KMS-11 (cell line): Measurements from ENCODE around the gene EBLN2.

Experiments used
- H2AFZ ChIP-seq: fragments of 200-600 bp; sonication (generic); 2 replicates; pipeline ENCODE4 v1.6.1; 2016; ENCODE audit warnings: antibody characterized with exemption, mixed run types, low read depth
- H3K27ac ChIP-seq: fragments of 200-600 bp; sonication (generic); 2 replicates; pipeline ENCODE4 v1.6.1; 2016; ENCODE audit warnings: mild to moderate bottlenecking, mixed run types
- H3K27me3 ChIP-seq: fragments of 200-600 bp; sonication (generic); 2 replicates; pipeline ENCODE4 v1.6.1; 2017; ENCODE audit warnings: mild to moderate bottlenecking, low read depth, mixed run types, moderate library complexity; ENCODE audit not compliant: insufficient read depth
- H3K36me3 ChIP-seq: fragments of 200-600 bp; sonication (generic); 2 replicates; pipeline ENCODE4 v1.6.1; 2017; ENCODE audit warnings: mild to moderate bottlenecking, mixed run types; ENCODE audit not compliant: insufficient read depth
- H3K4me1 ChIP-seq: fragments of 200-600 bp; sonication (generic); 2 replicates; pipeline ENCODE4 v1.6.1; 2016; ENCODE audit warnings: mild to moderate bottlenecking, low read depth, mixed run types; ENCODE audit not compliant: poor library complexity, severe bottlenecking
- H3K4me2 ChIP-seq: fragments of 200-600 bp; sonication (generic); 2 replicates; pipeline ENCODE4 v1.7.0; 2016; ENCODE audit warnings: mild to moderate bottlenecking, mixed run types
- H3K4me3 ChIP-seq: fragments of 200-600 bp; sonication (generic); IDR thresholded peaks from 2 replicates; pipeline ENCODE4 v1.6.1; 2017; ENCODE audit warnings: low read depth, low read length, mixed read lengths; ENCODE audit not compliant: insufficient read depth
- H3K79me2 ChIP-seq: fragments of 200-600 bp; sonication (generic); 2 replicates; pipeline ENCODE4 v1.6.1; 2016; ENCODE audit warnings: low read depth, mixed run types; ENCODE audit not compliant: insufficient read depth
- H3K9ac ChIP-seq: fragments of 200-600 bp; sonication (generic); 2 replicates; pipeline ENCODE4 v1.6.1; 2016; ENCODE audit warnings: mild to moderate bottlenecking, mixed run types
- H4K20me1 ChIP-seq: fragments of 200-600 bp; sonication (generic); 2 replicates; pipeline ENCODE4 v1.6.1; 2016; ENCODE audit warnings: mild to moderate bottlenecking, mixed run types; ENCODE audit not compliant: insufficient read depth
- CTCF ChIP-seq: fragments of 200-600 bp; sonication (generic); conservative IDR thresholded peaks from 2 replicates; pipeline ENCODE4 v1.6.1; 2017; ENCODE audit warnings: low read depth, mild to moderate bottlenecking, antibody characterized with exemption, low read length, moderate library complexity, mixed read lengths

Gene EBLN2

DNA sequence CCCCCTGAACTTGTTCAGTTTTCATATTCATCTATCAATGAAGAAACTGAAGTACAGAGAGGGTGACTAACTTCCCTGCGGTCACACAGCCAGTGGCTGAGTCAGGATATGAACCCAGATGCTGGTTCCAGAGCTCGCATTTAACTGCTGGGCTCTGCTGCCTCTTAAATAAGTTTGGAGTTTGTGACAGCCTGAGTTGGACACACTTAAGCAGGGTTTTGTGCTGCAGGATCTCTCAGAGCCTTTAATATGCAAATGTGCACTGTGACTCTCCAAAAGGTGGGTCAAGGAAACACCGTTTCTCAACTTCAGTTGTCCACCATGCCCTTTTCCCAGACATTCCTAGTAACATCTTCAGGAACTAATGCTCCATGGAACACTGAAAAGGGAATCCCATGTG, 45.8 kb downstream of the EBLN2 start:
- Histone ChIP-seq H3K27me3 (no peaks in the 10 kb centered on the region), H3K4me3 (no peak overlapping the region), H2AFZ (no peak overlapping the region), H3K79me2 (no peaks in the 10 kb centered on the region), H3K9ac (no peak overlapping the region), H4K20me1 (no peaks in the 10 kb centered on the region), H3K4me1 (no peaks in the 10 kb centered on the region), H3K4me2 (no peak overlapping the region), H3K36me3 (no peaks in the 10 kb centered on the region), H3K27ac (no peak overlapping the region)
- TF ChIP-seq CTCF: no peak

GRCh38 chr3:73107676-73108187, 46.3 kb downstream of the EBLN2 start:
- no peak for TF ChIP-seq CTCF
- no peak overlapping the region for H3K9ac ChIP-seq

GRCh38 chr3:73108750-73109149, 47.3 kb downstream of the EBLN2 start:
- H3K9ac ChIP-seq: no peak overlapping the region
- no peak for TF ChIP-seq CTCF

More at GRCh38 chr3:73107676-73108187, 46.3 kb downstream of the EBLN2 start:
- Histone ChIP-seq H3K4me3 (no peak overlapping the region), H2AFZ (no peak overlapping the region), H3K27me3 (no peaks in the 10 kb centered on the region), H3K36me3 (no peaks in the 10 kb centered on the region), H3K79me2 (no peaks in the 10 kb centered on the region), H3K4me1 (no peaks in the 10 kb centered on the region), H4K20me1 (no peaks in the 10 kb centered on the region), H3K27ac (no peak overlapping the region), H3K4me2 (no peak overlapping the region)

DNA sequence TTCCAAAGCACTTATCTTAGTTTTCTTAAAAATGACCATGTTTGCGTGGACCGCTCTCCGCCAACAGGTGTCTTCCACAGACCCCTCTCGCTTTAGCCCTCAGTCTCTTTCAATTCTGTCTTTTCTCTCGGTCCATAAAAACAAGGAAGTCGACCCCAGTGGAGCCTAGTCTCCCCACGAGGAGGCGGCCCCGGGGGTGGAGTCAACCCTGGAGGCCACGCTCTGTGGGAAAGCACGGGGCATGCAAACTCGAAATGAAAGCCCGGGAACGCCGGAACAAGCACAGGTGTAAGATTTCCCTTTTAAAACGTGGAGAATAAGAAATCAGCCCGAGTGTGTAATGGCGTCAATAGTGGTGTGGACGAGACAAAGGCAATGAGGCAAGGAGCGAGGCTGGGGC, 49.1 kb downstream of the EBLN2 start:
- TF ChIP-seq CTCF: no peak
- H3K9ac ChIP-seq: no peak overlapping the region
- no peak overlapping the region for H3K4me2 ChIP-seq
- no peaks in the 10 kb centered on the region for H4K20me1 ChIP-seq
- no peak overlapping the region for H2AFZ ChIP-seq
- no peaks in the 10 kb centered on the region for H3K27me3 ChIP-seq
- H3K36me3 ChIP-seq: no peaks in the 10 kb centered on the region
- no peak overlapping the region for H3K27ac ChIP-seq
- no peak overlapping the region for H3K4me3 ChIP-seq
- H3K79me2 ChIP-seq: no peaks in the 10 kb centered on the region
- H3K4me1 ChIP-seq: no peaks in the 10 kb centered on the region

More at GRCh38 chr3:73108750-73109149, 47.3 kb downstream of the EBLN2 start:
- Histone ChIP-seq H4K20me1 (no peaks in the 10 kb centered on the region), H3K27ac (no peak overlapping the region), H3K4me3 (no peak overlapping the region), H3K36me3 (no peaks in the 10 kb centered on the region), H3K4me2 (no peak overlapping the region), H2AFZ (no peak overlapping the region), H3K79me2 (no peaks in the 10 kb centered on the region), H3K27me3 (no peaks in the 10 kb centered on the region), H3K4me1 (no peaks in the 10 kb centered on the region)
